Neural progenitor cell (in vitro differentiated cells): ENCODE data around the gene CIBAR2. TPM values are rescaled to one million over a fixed set of nuclear protein-coding genes. Genes with fewer than 3 reads are reported as not detected.

ENCODE experiments used
- DNase-seq: peaks from one replicate; pipeline ENCODE4 v3.0.0-alpha.2; 2016; ENCODE audit warnings: low spot score
- H2AFZ ChIP-seq: fragments of 200-600 bp; sonication (generic); replicated peaks from 2 replicates; pipeline ENCODE4 v1.6.1; 2016; ENCODE audit warnings: antibody characterized with exemption
- H3F3A ChIP-seq: fragments of 200-600 bp; sonication (generic); 2 replicates; pipeline ENCODE4 v1.6.1; 2016; ENCODE audit warnings: antibody characterized with exemption, low read depth
- H3K27ac ChIP-seq: fragments of 200-600 bp; sonication (generic); 2 replicates; pipeline ENCODE4 v1.5.1; 2016; ENCODE audit warnings: mild to moderate bottlenecking
- H3K27me3 ChIP-seq: fragments of 200-600 bp; sonication (generic); 2 replicates; pipeline ENCODE4 v1.6.1; 2016; ENCODE audit warnings: mild to moderate bottlenecking, moderate library complexity
- H3K36me3 ChIP-seq: fragments of 200-600 bp; sonication (generic); 2 replicates; pipeline ENCODE4 v1.5.1; 2016
- H3K4me1 ChIP-seq: fragments of 200-600 bp; sonication (generic); 2 replicates; pipeline ENCODE4 v1.6.1; 2016; ENCODE audit warnings: mixed run types
- H3K4me2 ChIP-seq: fragments of 200-600 bp; sonication (generic); 2 replicates; pipeline ENCODE4 v1.6.1; 2016
- H3K4me3 ChIP-seq: fragments of 200-600 bp; sonication (generic); 2 replicates; pipeline ENCODE4 v1.5.1; 2016
- H3K79me2 ChIP-seq: fragments of 200-600 bp; sonication (generic); 2 replicates; pipeline ENCODE4 v1.6.1; 2016; ENCODE audit warnings: low read depth
- H3K9ac ChIP-seq: fragments of 200-600 bp; sonication (generic); 2 replicates; pipeline ENCODE4 v1.6.1; 2016
- H3K9me3 ChIP-seq: fragments of 200-600 bp; sonication (generic); 2 replicates; pipeline ENCODE4 v1.5.1; 2016; ENCODE audit warnings: low read depth
- H4K20me1 ChIP-seq: fragments of 200-600 bp; sonication (generic); 2 replicates; pipeline ENCODE4 v1.6.1; 2016; ENCODE audit warnings: low read depth
- H3K27ac Mint-ChIP-seq: 3 replicates; pipeline ENCODE4 v1.8.0; 2021; ENCODE audit warnings: mixed read lengths
- H3K27me3 Mint-ChIP-seq: 2 replicates; pipeline ENCODE4 v1.8.0; 2022; ENCODE audit warnings: low read depth, mild to moderate bottlenecking, inconsistent platforms, moderate library complexity, mixed read lengths; ENCODE audit not compliant: insufficient read depth
- H3K36me3 Mint-ChIP-seq: 3 replicates; pipeline ENCODE4 v1.8.0; 2021; ENCODE audit warnings: mixed read lengths
- H3K4me1 Mint-ChIP-seq: 3 replicates; pipeline ENCODE4 v1.8.0; 2021; ENCODE audit warnings: mixed read lengths
- H3K4me3 Mint-ChIP-seq: 3 replicates; pipeline ENCODE4 v1.8.0; 2021; ENCODE audit warnings: mild to moderate bottlenecking, moderate library complexity, mixed read lengths
- H3K9me3 Mint-ChIP-seq: 3 replicates; pipeline ENCODE4 v1.8.0; 2020; ENCODE audit warnings: mixed read lengths
- CTCF ChIP-seq: fragments of 200-600 bp; sonication (generic); IDR thresholded peaks from 2 replicates; pipeline ENCODE4 v1.5.1; 2017; ENCODE audit warnings: antibody characterized with exemption, mild to moderate bottlenecking
- EZH2 ChIP-seq: fragments of 200-600 bp; sonication (generic); IDR thresholded peaks from 2 replicates; pipeline ENCODE4 v1.6.1; 2017; ENCODE audit warnings: antibody characterized with exemption, mild to moderate bottlenecking, moderate library complexity
- EZH2phosphoT487 ChIP-seq: fragments of 200-600 bp; sonication (generic); IDR thresholded peaks from 2 replicates; pipeline ENCODE4 v1.6.1; 2017; ENCODE audit warnings: antibody characterized with exemption
- total RNA-seq: library from RNA; depleted of rRNA; stranded (reverse); fragments of >200 nt; gene quantifications from 2 replicates; pipeline ENCODE4 v1.2.3, GENCODE V29; 2015; ENCODE audit warnings: low replicate concordance

CIBAR2 gene
- total RNA-seq, 1 donor from 2014 or later, result not detected

- H3K4me2 ChIP-seq, result no peak overlapping the region
- no peaks in the 10 kb centered on the region for H3K79me2 ChIP-seq
- no peak overlapping the region for H2AFZ ChIP-seq
- peaks cover 2% of the 10 kb centered on the region for H3K36me3 Mint-ChIP-seq
- peaks cover 4% of the 10 kb centered on the region for H3K27me3 Mint-ChIP-seq
- H3K4me1 ChIP-seq, result peaks cover 11% of the 10 kb centered on the region
- H3K27ac ChIP-seq, result no peak overlapping the region
- no peaks in the 10 kb centered on the region for H3K27me3 ChIP-seq
- TF ChIP-seq EZH2phosphoT487, result no peak
- no peak overlapping the region for H3K9ac ChIP-seq
- no peaks in the 10 kb centered on the region for H3K36me3 ChIP-seq
- H4K20me1 ChIP-seq, result no peaks in the 10 kb centered on the region
- H3K9me3 ChIP-seq, result no peaks in the 10 kb centered on the region
- H3K27ac Mint-ChIP-seq, result no peak overlapping the region
- DNase-seq, result no peak
- H3F3A ChIP-seq, result no peaks in the 10 kb centered on the region
- peaks cover 10% of the 10 kb centered on the region for H3K4me1 Mint-ChIP-seq
- H3K4me3 ChIP-seq, result no peak overlapping the region
- H3K4me3 Mint-ChIP-seq, result no peak overlapping the region
- no peaks in the 10 kb centered on the region for H3K9me3 Mint-ChIP-seq
Observed at GRCh38 chr16:85051683-85052082, 60.6 kb downstream of the CIBAR2 start.

GRCh38 chr16:85051067-85051581 is 61.1 kb downstream of the CIBAR2 start:
- H3K4me1 ChIP-seq, result peaks cover 5% of the 10 kb centered on the region
- Mint-ChIP-seq H3K4me1 (peaks cover 5% of the 10 kb centered on the region), H3K27ac (no peak overlapping the region), H3K4me3 (no peak overlapping the region), H3K9me3 (no peaks in the 10 kb centered on the region), H3K36me3 (peaks cover 2% of the 10 kb centered on the region), H3K27me3 (peaks cover 2% of the 10 kb centered on the region)
- H3K9ac ChIP-seq, result no peak overlapping the region
- H3K27ac ChIP-seq, result no peak overlapping the region
- TF ChIP-seq EZH2phosphoT487, result no peak
- TF ChIP-seq CTCF, result no peak
- TF ChIP-seq EZH2, result no peak
- no peak overlapping the region for H3K4me2 ChIP-seq
- no peaks in the 10 kb centered on the region for H3K9me3 ChIP-seq
- H2AFZ ChIP-seq, result no peak overlapping the region
- H3K36me3 ChIP-seq, result no peaks in the 10 kb centered on the region
- no peaks in the 10 kb centered on the region for H3K79me2 ChIP-seq
- H4K20me1 ChIP-seq, result no peaks in the 10 kb centered on the region
- H3K4me3 ChIP-seq, result no peak overlapping the region
- H3F3A ChIP-seq, result no peaks in the 10 kb centered on the region
- DNase-seq, result no peak
- no peaks in the 10 kb centered on the region for H3K27me3 ChIP-seq

- no peaks in the 10 kb centered on the region for H3K4me1 Mint-ChIP-seq
- no peak overlapping the region for H3K27ac Mint-ChIP-seq
- TF ChIP-seq EZH2phosphoT487, result no peak
- no peak for TF ChIP-seq CTCF
- no peak for TF ChIP-seq EZH2
- Histone ChIP-seq H3K4me3 (no peak overlapping the region), H3K4me2 (no peak overlapping the region), H3K9ac (no peak overlapping the region), H3F3A (no peaks in the 10 kb centered on the region), H3K79me2 (no peaks in the 10 kb centered on the region), H2AFZ (no peak overlapping the region), H3K27me3 (no peaks in the 10 kb centered on the region), H3K27ac (no peak overlapping the region), H3K36me3 (no peaks in the 10 kb centered on the region), H3K9me3 (no peaks in the 10 kb centered on the region), H3K4me1 (no peaks in the 10 kb centered on the region), H4K20me1 (no peaks in the 10 kb centered on the region)
- no peak for DNase-seq
- peaks cover 2% of the 10 kb centered on the region for H3K27me3 Mint-ChIP-seq
- H3K36me3 Mint-ChIP-seq, result peaks cover 2% of the 10 kb centered on the region
- no peaks in the 10 kb centered on the region for H3K9me3 Mint-ChIP-seq
- H3K4me3 Mint-ChIP-seq, result no peak overlapping the region
Observed at GRCh38 chr16:85049706-85050305, 62.5 kb downstream of the CIBAR2 start.

GRCh38 chr16:85048921-85049562 is 63.2 kb downstream of the CIBAR2 start:
- peaks cover 2% of the 10 kb centered on the region for H3K36me3 Mint-ChIP-seq
- H2AFZ ChIP-seq, result no peak overlapping the region
- H3K27ac Mint-ChIP-seq, result no peak overlapping the region
- no peaks in the 10 kb centered on the region for H3K4me1 Mint-ChIP-seq
- no peak overlapping the region for H3K4me3 Mint-ChIP-seq
- no peak overlapping the region for H3K9ac ChIP-seq
- H3K79me2 ChIP-seq, result no peaks in the 10 kb centered on the region
- no peaks in the 10 kb centered on the region for H3K4me1 ChIP-seq
- no peaks in the 10 kb centered on the region for H3K9me3 Mint-ChIP-seq
- H3K4me3 ChIP-seq, result no peak overlapping the region
- no peaks in the 10 kb centered on the region for H3K27me3 ChIP-seq
- no peaks in the 10 kb centered on the region for H3K9me3 ChIP-seq
- TF ChIP-seq EZH2phosphoT487, result no peak
- TF ChIP-seq EZH2, result no peak
- no peak for TF ChIP-seq CTCF
- DNase-seq, result no peak
- H3K27me3 Mint-ChIP-seq, result peaks cover 2% of the 10 kb centered on the region
- no peaks in the 10 kb centered on the region for H3F3A ChIP-seq
- no peaks in the 10 kb centered on the region for H4K20me1 ChIP-seq
- no peak overlapping the region for H3K4me2 ChIP-seq
- H3K36me3 ChIP-seq, result no peaks in the 10 kb centered on the region
- H3K27ac ChIP-seq, result no peak overlapping the region
